Pancreas (tissue), 10 donors: ENCODE data around the gene DLG2. TPM values are rescaled to one million over a fixed set of nuclear protein-coding genes. Genes with fewer than 3 reads are reported as not detected.

ENCODE experiments used
- ATAC-seq, 4 donors: fragments of 200-7000 bp; cut with Tn5 transposase; one replicate each; pipeline versions ENCODE4 v1.8.0 to v1.9.1; 2020; ENCODE audit warnings: mild to moderate bottlenecking in 4 of 4, moderate library complexity in 4 of 4
- DNase-seq, 6 donors: peaks; one replicate each; pipeline ENCODE4 v3.0.0-alpha.2; 2020
- FAIRE-seq: peaks from 2 replicates; lab custom pipeline; 2012; peaks lifted over from hg19 to GRCh38; lab: Jason Lieb, UNC
- H3K27ac ChIP-seq, 4 donors: fragments of 200-600 bp; sonication (generic); 1 replicate in 3 of 4; 2 replicates in 1 of 4; pipeline versions ENCODE4 v1.5.0 to v1.8.0; 2020
- H3K27me3 ChIP-seq, 4 donors: fragments of 200-600 bp; one replicate each; pipeline ENCODE4 v1.8.0; 2021
- H3K36me3 ChIP-seq, 3 donors: fragments of 200-600 bp; sonication (generic) in 1 of 3; one replicate each; pipeline versions ENCODE4 v1.5.0 to v1.8.0; 2020 to 2021
- H3K4me1 ChIP-seq, 3 donors: fragments of 200-600 bp; one replicate each; pipeline ENCODE4 v1.8.0; 2021
- H3K4me3 ChIP-seq, 4 donors: fragments of 200-600 bp; sonication (generic) in 2 of 4; one replicate each; pipeline versions ENCODE4 v1.5.0 to v1.8.0; 2020 to 2021
- H3K9me3 ChIP-seq, 4 donors: fragments of 200-600 bp; one replicate each; pipeline ENCODE4 v1.8.0; 2021
- WGBS, 2 donors: extraction: QIAGEN DNeasy Blood & Tissue Kit; methylation state at CpG; one replicate each; pipeline ENCODE4 v1.1.7; 2013; 5-methylcytosine and 5-hydroxymethylcytosine counted together
- intact Hi-C, 3 donors: fragments of 100-400 bp; cut with DNase I; formaldehyde crosslinking; loops; one replicate each; pipeline versions ENCODE4 v1.11.1 to v1.14.2; 2022
- polyA plus RNA-seq, 2 donors: library from polyadenylated mRNA; stranded (reverse); fragments of 200-250 nt; gene quantifications; one replicate each; pipeline ENCODE4 v1.2.3, GENCODE V29; 2013
- total RNA-seq, 6 donors: library from RNA; stranded (reverse); fragmentation: NEBNext Ultra II Directional in 4 of 6; extraction: Animal tissue kit (Norgen Biotek cat#: 25700) in 4 of 6; gene quantifications; one replicate each; pipeline versions ENCODE4 v1.2.1 to v1.2.4, GENCODE V29; 2021 to 2023
- TF ChIP-seq, protein P1 (sequence below), 4 donors: fragments of 200-600 bp; sonication (generic) in 3 of 4; IDR thresholded peaks; one replicate each; pipeline versions ENCODE4 v1.5.0 to v1.8.0; 2021; ENCODE audit warnings: antibody characterized with exemption in 4 of 4
- donor health status: healthy with polysubstance abuse.
- donor health status: DM: no; HTN: no; CAD: no; lungs with moderate emphysema.
- donor health status: DM: no; HTN: no; CAD: no.
- donor health status: control.
- donor health status: control.
- donor health status: Bipolar disorder and iron deficiency.
- donor health status: DM: yes; HTN: yes; CAD: no.
- donor health status: DM: no; HTN: no; CAD: no.
- donor health status: DM: no; HTN: no; CAD: no.
- donor health status: DM: yes; HTN: yes; CAD: no.

The DLG2 gene
- total and polyA plus RNA-seq, 8 donors = 1.2 to 5.4 (median 3.6) TPM

DNA sequence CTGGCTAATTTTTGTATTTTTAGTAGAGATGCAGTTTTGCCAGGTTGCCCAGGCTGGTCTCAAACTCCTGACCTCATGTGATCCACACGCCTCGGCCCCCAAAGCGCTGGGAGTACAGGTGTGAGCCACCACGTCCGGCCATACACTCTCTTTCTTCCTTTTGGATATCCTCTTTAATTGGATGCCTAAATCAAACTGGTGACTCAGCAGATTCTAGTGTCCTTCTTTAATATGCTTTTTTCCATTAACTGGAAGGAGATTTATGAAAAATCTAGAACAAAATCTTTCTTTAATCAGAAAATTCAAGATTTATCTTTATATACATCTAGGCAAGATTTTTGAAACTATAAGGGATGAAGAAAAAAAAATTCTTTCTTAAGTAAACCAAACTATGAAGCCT, 1371.7 kb downstream of the DLG2 start:
- Histone ChIP-seq H3K9me3 (no peaks in the 10 kb centered on the region), H3K27ac (no peak overlapping the region), H3K4me1 (no peaks in the 10 kb centered on the region), H3K36me3 (no peaks in the 10 kb centered on the region), H3K27me3 (no peaks in the 10 kb centered on the region), H3K4me3 (no peak overlapping the region)
- FAIRE-seq = no peak
- WGBS, 2 donors = 83 to 92% methylated on average over 5 of the region's 5 CpGs
- intact Hi-C loops = no loop called here
- DNase-seq = no peak
- ATAC-seq = no peak
- TF ChIP-seq, protein P1, sequence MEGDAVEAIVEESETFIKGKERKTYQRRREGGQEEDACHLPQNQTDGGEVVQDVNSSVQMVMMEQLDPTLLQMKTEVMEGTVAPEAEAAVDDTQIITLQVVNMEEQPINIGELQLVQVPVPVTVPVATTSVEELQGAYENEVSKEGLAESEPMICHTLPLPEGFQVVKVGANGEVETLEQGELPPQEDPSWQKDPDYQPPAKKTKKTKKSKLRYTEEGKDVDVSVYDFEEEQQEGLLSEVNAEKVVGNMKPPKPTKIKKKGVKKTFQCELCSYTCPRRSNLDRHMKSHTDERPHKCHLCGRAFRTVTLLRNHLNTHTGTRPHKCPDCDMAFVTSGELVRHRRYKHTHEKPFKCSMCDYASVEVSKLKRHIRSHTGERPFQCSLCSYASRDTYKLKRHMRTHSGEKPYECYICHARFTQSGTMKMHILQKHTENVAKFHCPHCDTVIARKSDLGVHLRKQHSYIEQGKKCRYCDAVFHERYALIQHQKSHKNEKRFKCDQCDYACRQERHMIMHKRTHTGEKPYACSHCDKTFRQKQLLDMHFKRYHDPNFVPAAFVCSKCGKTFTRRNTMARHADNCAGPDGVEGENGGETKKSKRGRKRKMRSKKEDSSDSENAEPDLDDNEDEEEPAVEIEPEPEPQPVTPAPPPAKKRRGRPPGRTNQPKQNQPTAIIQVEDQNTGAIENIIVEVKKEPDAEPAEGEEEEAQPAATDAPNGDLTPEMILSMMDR (IDR thresholded peaks at IDR 0.05) = no peak

DNA sequence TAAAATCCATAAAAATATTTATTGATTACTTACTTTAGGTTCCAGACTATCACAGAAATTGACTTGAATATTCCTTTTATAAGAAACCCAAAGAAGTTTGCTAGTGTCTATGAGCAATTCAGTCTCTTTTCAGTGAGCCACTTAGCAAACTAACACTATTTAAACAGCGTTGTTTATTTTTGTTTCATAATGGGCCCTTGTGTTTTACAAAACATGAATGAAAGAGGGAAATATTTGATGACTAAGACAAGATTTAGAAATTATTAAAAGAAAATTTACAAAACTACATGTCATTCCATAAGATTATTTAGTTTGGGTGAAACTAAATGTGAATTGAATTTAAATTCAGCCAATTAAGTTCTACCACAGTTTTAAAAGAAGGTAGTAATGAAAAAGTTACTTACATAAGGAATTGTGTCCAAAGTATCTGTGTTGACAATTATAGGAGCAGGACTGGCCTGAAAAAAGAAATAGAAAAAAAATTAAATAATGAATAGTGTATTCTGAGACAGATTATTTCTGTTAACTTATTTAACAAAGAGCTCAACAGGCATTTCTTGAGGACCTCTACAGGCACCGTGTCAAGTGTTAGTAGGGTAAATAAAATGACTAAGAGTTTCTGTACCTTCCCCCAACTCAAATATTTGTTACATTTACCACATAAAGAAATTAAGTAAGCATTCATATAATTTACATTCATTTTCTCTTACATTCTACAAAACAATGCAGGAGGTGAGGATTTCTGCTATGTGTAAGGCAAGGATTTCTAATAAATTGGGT, 1376.1 kb downstream of the DLG2 start:
- Histone ChIP-seq H3K36me3 (no peaks in the 10 kb centered on the region), H3K9me3 (no peaks in the 10 kb centered on the region), H3K4me1 (no peaks in the 10 kb centered on the region), H3K4me3 (no peak overlapping the region), H3K27me3 (no peaks in the 10 kb centered on the region), H3K27ac (no peak overlapping the region)
- FAIRE-seq (no peak), DNase-seq (no peak), ATAC-seq (no peak)
- TF ChIP-seq, protein P1 (IDR thresholded peaks at IDR 0.05) = no peak
- WGBS, 2 donors = 55 to 65% methylated on average over 2 of the region's 2 CpGs
- intact Hi-C loops = no loop called here

DNA sequence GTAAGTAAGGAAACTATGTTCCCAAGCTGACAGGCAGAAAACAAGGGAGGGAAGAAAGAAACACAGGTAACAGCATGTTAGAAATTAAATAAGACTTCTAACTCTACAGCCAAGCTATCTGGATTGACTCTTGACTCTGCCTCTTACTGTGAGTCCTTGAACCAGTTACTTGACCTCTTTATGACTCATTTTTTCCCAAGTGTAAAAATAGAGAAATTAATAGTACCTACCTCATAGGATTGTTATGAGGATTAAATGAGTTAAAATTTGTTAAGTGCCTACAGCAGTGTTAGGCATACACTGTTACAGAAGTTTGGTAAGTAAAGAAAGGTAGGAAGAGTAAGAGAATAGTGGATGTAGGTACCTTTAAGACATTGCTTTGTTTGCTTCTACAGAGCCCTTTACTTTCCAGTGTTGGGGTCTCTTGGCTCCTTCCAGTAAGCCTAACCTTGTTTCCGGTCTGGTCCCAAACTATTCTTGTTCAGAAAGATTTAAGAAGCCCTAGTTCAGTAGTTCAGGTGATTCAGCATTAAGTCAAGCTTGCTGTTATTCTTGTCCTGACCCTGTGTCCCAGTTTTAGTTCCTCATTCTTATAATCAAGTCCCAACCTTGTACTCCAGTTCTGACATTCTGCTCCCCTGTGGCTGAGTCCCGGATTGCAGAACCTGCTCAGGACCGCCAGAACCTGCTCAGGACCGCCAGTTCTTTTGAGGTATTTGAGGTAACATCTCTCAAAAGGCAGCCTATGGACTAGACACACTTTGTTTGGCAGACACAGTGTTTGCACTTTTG, 1377.6 kb downstream of the DLG2 start:
- Histone ChIP-seq H3K4me1 (no peaks in the 10 kb centered on the region), H3K27me3 (no peaks in the 10 kb centered on the region), H3K4me3 (no peak overlapping the region), H3K27ac (no peak overlapping the region), H3K9me3 (no peaks in the 10 kb centered on the region), H3K36me3 (no peaks in the 10 kb centered on the region)
- 74 to 83% methylated on average over 4 of the region's 4 CpGs for WGBS, 2 donors
- DNase-seq (no peak), FAIRE-seq (no peak), ATAC-seq (peak in 1 of 4 donors; percentile 22)
- intact Hi-C loops = no loop called here
- TF ChIP-seq, protein P1 (IDR thresholded peaks at IDR 0.05) = no peak

DNA sequence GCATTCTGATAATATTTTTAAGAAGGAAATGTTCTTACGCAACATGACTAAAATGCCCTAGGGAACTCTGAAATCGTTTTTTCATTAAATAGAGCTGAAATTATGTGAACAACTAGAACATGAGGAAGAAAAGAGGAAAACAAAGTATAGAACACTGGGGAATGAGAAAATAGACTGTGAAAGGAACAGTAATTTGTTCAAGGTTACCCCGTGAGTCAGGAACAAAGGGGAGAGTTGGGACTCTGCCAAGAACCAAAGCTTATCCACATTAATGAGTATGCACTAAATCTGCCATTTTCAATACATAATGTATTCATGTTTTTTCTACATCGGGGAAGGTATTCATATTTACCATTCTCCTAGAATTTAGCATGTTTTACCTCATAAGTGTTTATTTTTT, 1379.2 kb downstream of the DLG2 start:
- intact Hi-C loops = no loop called here
- 43 to 49% methylated on average over 4 of the region's 4 CpGs for WGBS, 2 donors
- H3K4me1 ChIP-seq = no peaks in the 10 kb centered on the region
- ATAC-seq = no peak
- H3K9me3 ChIP-seq = no peaks in the 10 kb centered on the region
- no peak for DNase-seq
- no peaks in the 10 kb centered on the region for H3K27me3 ChIP-seq
- no peak overlapping the region for H3K4me3 ChIP-seq
- FAIRE-seq = no peak
- H3K27ac ChIP-seq = no peak overlapping the region
- TF ChIP-seq, protein P1 (IDR thresholded peaks at IDR 0.05) = no peak
- H3K36me3 ChIP-seq = no peaks in the 10 kb centered on the region
